GM21515 (cell line): ENCODE results near the gene GH2.
"Not testable (repeated sequence)": the region's sequence is repeated elsewhere in the genome, so short reads cannot be mapped to it uniquely, and the experiment has no call there.

Experiments
- ATAC-seq: cut with Tn5 transposase; IDR thresholded peaks from one replicate; pipeline ENCODE4 v1.9.1; 2021; ENCODE audit not compliant: unreplicated experiment

The GH2 gene

DNA sequence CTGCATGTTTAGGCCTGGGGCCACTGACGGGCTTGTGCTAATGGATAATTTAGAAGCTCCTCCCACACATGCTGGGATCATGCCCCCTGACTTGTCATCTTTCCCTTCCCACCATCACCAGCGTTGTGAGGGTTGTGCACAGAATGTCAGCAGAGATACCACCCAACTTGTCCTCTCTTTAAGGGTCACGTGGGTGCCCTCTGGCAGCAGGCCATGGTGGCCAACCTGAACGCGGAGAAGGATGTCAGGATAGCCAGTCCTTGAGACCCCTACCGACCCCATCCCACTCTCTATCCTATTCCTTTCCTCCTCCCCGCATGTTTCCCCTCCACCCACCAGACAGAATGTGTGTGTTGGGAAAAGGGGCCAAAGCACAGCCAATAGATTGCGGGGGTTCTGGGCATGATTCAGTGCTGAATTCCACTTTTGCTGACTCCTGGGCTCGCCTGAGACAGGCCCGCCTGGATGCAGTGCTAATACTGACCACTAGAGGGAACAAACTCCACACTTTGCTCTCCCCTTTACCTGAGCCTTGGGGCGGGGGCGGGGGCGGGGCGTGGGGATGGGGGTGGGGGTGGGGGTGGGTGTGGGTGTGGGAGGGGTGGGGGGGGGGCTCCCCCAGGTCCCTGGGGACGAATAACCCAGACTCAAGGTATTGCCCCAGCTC is at the start of gene GH2:
Gene GH2 (minus strand): TSS at position 10 of the 667 bp plus-strand sequence. CDS start 143 bp downstream, outside the sequence.
- no peak for ATAC-seq

DNA sequence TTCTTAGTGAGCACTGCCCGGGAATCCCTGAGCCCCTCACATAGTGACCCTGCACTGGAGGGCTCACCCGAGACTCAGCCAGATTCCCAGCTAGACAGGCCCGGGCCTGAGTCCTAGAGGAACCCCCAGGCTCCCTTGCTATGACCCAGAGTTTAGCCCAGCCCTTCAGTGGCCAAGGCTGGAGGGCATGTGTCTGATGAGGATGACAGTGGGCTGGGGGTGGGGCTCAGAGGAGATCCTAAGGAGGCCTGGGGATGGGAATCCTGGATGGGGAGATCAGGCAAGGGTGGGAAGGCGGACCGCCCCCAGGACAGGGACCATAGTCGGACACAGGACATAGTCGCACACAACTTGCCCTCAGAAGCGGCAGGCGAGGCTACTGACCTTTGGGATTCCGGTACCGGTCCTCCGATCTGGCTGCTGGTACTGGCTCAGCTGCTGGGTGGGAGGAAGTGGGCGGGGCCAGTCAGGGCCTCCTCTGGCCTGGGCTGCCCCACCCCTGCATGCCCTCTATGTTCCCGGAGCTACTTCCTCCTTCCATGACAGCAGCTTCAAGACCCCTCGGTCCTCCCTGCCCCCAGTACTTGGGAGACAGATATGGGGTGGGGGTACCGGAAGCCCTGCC is 49.3 kb upstream of the GH2 start:
- ATAC-seq: peak; percentile 51

DNA sequence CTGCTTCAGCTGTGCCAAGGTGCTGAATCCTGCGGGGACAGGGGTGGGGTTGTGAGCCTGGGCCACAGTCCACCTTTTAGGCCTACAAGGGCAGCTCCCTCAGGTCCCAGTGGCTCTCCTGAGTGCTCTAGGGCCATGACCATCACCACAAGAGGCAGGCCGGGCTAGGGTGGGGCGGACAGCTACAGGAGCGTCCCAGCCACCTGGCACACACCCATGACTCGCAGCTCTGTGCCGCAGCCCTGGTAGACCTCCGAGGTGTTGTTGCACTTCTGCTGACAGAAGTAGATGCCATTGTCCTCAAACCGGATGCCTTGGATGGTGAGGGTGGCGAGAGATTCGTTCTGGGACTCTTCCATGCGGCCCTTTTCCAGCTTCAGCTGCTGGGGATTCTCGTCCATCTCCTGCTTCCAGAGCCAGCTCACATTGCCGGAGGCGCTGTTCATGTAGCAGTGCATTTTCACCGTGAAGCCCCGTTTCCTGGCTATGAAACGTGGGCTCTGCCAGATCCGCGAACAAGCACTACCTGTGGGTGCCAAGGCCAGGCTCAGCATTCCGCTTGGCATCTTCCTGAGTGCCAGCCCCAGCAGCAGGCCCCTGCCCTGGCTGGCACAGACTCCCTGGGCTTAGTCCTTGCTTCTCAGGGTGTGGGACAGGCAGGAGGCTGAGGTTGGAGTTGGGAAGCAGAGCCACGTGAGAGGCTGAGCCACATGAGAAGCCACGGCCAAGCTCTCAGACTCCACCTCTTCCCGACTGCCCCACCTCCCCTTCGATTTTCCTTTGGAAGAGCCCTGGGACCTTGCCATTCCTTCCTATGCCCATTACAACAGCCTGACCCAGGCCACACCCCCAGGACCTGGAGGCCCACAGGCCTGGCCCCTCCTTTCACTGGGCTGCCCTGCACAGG is 48.4 kb upstream of the GH2 start:
- ATAC-seq: no peak

DNA sequence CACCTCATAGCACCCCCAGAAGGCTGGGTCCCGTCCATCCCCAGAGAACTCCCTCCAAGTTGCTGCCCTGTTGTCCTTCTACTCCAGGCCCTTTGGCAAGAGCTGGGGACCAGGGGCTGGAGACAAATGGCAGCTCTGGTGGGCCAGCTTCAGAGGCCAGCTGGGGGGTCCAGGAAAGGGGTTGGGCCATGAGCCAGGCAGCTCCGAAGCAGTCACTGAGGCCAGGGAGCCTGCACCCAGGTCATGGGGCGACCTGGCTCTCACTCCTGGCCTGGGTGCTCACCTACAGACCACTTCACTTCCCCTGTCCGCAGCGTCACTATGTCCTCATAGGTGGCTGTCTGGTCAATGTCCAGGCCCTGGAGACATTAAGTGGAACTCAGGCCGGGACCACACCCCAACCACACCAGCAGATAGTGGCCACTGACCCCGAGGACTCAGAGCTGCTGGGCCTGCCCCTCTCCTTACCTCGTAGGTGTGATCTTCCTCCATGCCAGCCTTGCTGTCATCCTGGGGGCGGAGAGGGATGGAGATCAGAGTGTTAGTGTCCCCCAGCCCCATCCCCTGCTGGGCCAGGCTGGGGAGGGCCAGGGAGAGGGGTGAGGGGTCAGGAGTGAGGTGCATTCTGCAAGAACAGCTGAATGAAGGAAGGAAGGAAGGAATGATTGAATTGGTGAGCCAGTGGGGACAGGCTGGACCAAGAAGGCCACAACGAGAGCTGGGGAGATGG is 47.4 kb upstream of the GH2 start:
- ATAC-seq: no peak

DNA sequence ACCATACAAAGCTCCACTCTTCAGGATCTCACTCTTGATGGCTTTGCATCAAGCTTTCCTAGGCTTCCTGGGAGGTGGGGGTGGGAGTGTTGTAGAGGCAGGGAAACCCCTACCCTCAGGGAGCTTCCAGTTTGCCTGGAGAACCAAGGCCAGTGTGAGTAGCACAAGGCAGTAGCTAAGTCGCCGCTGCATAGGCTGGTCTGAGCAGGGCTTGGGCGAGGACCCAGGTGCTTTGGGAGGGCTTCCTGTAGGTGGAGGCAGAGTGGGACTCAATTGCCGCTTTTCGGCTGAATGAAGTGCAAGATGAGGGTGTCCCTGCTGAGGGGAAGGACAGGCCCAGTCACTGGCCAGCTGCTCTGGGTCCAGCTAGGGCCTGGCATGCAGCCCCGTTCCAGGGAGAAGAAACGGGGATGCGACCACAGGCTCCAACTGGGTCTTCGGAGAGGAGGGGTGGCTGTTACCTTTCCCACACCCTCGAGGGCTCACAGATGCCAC is 46.5 kb upstream of the GH2 start:
- ATAC-seq: no peak

DNA sequence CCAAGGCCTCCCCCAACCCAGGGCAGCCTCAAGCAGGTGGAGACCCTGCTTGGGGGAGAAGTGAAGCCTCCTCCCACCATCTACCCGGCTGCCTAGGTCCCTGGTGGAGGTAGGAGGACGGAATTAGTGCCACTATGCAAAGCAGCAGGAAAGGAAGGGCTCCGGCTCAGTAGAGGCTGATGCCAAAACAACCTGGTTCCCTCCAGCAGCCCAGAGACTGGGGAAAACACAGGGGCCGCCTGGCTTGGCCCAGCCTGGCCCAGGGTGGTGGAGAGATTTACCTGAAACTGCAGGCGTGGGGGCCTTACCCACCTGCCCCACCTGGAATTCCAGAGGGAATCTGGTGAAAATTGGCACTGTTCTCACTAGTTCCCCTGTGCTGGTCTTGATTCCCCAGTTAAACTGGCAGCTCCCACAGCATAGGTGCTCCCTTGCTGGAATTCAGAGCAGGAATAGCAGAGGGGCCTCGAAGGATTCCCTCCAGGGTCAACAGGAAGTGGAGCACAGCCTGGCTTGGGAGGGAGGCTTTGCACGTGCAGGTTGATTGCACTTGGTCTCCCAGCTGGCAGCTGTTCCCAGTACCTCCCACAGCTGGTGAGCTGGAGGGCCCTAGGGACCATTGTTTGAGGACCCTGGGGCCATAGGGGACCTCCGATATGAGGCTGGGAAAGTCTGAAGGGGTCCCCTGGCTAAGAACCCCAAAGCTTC is 45.9 kb upstream of the GH2 start:
- no peak for ATAC-seq

DNA sequence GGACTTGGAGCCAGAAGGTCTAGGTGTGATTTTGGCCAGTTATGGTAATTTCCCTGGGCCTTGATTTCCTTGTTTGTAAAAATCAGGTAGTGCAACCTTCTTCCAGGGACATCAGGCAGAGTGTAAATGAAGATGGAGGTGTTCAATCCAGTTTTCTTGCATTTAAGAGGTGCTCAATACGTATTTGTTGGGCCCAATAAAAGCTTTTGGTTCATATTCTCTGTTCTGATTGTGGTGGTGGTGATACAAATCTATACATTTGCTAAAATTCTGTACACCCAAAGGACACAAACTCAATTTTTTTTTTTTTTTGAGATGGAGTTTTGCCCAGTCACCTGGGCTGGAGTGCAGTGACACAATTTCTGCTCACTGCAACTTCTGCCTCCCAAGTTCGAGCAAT is 44.4 kb upstream of the GH2 start:
- ATAC-seq: no peak

DNA sequence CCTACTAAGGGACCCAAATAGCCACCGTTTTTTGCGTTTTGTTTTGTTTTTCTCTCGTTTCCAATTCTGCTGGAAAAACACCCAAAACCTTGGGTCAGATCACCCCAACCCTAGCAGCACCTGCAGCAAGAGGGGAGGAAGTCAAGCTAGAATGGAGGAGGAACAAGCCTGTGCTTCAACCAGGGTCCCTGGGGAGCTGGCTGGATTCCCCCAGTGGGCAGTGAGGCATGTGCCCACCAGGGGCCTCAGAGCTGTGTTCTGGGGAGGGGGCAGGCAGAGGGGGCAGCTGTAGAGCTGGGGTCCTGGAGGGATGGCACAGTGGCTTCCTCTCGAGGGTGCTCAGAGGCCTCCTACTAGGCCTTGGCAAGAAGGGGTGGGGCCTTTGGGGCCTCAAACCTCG is 43.9 kb upstream of the GH2 start:
- no peak for ATAC-seq

DNA sequence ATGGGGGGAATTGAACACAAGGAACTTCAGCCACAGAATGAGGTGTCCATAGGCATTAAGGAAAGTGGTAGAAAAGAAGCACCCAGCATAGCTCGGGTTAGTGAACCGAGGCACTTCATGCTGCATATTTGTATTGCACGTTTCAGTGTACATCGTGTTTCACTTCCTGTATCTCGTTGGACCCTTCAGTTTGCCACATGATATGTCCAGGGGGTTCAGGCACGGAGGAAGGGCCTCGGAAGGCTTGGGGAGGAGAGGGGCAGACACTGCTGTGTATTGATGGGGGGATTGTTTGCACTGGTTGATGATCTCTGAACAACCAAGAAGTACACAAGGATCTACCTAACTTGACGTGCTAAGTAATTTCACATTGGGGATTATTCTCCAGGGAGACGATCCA is 40.7 kb upstream of the GH2 start:
- peak; percentile 37 for ATAC-seq

DNA sequence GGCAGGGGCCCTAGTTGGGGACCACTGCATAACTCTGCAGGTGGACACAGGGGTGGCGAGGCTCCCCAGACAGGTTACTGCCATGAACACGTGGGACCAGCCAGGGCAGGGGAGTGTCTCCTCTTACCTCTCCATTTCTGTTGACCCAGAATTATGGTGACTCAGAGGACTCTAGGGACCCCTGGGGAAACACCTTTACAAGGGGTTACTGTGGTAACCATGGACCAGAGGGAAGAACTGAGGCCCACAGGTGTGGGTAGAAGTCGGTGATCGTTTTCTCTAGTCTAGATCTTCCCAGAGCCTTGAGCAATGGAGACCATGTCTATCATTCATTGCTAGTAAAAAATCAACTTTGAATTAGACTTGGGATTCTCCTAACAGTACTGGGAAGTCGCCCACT is 39.0 kb upstream of the GH2 start:
- not testable (repeated sequence) for ATAC-seq

DNA sequence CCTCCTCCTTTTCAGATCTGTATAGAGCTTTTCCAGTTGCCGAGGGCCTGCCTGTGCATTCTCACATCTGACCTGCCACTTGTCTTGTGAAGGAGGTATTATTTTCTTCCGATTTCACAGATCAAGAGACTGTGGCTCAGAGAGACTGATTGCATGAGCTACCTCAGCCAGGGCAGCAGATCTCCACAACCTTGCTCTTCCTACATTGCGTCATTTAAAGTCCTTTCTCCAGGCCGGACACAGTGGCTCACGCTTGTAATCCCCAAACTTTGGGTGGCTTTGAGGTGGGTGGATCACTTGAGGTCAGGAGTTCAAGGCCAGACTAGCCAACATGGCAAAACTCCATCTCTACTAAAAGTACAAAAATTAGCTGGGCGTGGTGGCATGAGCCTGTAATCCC is 38.3 kb upstream of the GH2 start:
- not testable (repeated sequence) for ATAC-seq

DNA sequence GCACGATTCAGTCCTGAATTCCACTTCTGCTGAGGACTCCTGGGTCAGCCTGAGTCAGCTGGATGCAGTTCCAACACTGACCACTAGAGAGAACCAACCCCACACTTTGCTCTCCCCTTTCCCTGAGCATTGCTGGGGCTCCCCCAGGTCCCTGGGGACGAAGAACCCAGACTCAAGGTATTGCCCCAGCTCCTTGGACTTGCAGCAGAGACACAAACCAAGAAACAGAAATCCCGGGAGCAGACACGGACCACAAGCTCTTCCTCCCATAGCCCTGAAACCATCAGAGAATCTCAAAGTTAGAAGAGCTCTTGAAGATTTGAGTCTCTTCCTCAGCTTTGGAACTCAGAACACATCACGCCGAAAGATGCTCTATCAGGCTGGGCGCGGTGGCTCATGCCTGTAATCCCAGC is 37.6 kb upstream of the GH2 start:
- ATAC-seq: peak; percentile 67

DNA sequence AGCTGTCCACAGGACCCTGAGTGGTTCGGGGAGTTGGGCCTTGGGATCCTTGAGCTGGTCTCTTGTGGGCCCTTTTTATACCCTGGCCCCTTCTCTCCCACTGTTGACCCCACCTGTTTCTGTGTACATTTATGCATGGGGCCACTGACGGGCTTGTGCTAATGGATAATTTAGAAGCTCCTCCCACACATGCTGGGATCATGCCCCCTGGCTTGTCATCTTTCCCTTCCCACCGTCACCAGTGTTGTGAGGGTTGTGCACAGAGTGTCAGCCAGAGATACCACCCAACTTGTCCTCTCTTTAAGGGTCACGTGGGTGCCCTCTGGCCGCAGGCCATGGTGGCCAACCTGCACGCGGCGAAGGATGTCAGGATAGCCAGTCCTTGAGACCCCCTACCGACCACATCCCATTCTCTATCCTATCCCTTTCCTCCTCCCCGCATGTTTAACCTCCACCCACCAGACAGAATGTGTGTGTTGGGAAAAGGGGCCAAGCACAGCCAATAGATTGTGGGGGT is 37.1 kb upstream of the GH2 start, which contains the start of gene GH1:
Gene GH1 (minus strand): TSS at position 51 of the 517 bp plus-strand sequence. CDS start 63 bp downstream, outside the sequence.
- ATAC-seq: not testable (repeated sequence)

DNA sequence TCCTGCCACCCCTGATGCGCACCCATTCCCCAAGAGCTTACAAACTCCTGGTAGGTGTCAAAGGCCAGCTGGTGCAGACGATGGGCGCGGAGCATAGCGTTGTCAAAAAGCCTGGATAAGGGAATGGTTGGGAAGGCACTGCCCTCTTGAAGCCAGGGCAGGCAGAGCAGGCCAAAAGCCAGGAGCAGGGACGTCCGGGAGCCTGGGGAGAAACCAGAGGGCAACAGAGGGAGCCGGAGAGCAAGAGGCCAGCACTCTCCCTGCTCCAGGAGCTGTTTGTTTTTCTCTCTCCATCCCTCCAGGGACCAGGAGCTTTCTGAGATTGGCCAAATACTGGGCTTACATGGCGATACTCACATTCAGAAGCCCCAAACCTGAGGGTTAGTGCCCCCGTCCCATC is 36.6 kb upstream of the GH2 start:
- ATAC-seq: no peak

DNA sequence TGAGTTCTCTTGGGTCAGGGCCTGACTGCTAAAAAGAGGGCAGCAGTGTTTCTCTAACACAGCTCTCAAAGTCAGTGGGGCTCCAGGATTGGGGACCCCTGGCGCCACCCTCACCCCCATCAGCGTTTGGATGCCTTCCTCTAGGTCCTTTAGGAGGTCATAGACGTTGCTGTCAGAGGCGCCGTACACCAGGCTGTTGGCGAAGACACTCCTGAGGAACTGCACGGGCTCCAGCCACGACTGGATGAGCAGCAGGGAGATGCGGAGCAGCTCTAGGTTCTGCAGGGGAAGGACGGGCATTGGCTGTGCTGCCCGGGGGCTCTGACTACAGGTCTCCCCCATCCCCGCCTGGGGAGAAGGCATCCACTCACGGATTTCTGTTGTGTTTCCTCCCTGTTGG is 35.9 kb upstream of the GH2 start:
- ATAC-seq: no peak

DNA sequence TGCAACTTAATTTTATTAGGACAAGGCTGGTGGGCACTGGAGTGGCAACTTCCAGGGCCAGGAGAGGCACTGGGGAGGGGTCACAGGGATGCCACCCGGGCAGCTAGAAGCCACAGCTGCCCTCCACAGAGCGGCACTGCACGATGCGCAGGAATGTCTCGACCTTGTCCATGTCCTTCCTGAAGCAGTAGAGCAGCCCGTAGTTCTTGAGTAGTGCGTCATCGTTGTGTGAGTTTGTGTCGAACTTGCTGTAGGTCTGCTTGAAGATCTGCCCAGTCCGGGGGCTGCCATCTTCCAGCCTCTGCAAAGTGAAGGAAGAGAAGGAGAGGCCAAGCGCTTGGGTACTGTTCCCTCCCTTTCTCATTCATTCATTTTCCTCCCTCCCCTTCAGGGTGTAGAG is 35.5 kb upstream of the GH2 start:
- ATAC-seq: not testable (repeated sequence)

DNA sequence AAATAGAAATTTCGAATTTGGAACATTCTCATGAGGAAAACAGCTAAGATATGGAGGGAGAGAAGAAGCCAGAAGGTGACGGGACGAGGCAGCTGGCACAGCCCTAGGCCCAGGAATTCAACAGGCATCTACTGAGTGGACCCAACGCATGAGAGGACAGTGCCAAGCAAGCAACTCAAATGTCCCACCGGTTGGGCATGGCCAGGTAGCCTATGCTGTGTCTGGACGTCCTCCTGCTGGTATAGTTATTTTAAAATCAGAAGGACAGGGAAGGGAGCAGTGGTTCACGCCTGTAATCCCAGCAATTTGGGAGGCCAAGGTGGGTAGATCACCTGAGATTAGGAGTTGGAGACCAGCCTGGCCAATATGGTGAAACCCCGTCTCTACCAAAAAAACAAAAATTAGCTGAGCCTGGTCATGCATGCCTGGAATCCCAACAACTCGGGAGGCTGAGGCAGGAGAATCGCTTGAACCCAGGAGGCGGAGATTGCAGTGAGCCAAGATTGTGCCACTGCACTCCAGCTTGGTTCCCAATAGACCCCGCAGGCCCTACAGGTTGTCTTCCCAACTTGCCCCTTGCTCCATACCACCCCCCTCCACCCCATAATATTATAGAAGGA is 34.9 kb upstream of the GH2 start:
- no peak for ATAC-seq

DNA sequence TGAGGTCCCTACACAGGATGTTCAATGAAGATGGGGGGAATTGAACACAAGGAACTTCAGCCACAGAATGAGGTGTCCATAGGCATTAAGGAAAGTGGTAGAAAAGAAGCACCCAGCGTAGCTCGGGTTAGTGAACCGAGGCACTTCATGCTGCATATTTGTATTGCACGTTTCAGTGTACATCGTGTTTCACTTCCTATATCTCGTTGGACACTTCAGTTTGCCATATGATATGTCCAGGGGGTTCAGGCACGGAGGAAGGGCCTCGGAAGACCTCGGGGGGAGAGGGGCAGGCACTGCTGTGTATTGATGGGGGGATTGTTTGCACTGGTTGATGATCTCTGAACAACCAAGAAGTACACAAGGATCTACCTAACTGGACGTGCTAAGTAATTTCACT is 34.0 kb upstream of the GH2 start:
- ATAC-seq: not testable (repeated sequence)

DNA sequence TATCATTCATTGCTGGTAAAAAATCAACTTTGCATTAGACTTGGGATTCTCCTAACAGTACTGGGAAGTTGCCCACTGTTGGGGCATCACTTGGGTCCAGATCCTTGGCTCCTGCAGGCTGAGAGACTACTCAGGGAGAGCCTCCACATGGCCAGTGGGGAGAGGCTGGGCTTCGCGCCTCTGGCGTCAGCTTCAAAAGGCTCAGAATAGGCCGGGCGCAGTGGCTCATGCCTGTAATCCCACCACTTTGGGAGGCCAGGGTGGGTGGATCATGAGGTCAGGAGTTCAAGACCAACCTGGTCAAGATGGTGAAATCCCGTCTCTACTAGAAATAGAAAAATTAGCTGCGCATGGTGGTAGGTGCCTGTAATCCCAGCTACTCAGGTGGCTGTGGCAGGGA is 32.7 kb upstream of the GH2 start:
- no peak for ATAC-seq
